ENCODE data around the gene C2CD4B. TPM values are rescaled to one million over a fixed set of nuclear protein-coding genes. Genes with fewer than 3 reads are reported as not detected.

C2CD4B gene
- total and polyA plus RNA-seq, 2 donors (not counting 1 experiment from before 2014, with no cell fraction given): not detected

DNA sequence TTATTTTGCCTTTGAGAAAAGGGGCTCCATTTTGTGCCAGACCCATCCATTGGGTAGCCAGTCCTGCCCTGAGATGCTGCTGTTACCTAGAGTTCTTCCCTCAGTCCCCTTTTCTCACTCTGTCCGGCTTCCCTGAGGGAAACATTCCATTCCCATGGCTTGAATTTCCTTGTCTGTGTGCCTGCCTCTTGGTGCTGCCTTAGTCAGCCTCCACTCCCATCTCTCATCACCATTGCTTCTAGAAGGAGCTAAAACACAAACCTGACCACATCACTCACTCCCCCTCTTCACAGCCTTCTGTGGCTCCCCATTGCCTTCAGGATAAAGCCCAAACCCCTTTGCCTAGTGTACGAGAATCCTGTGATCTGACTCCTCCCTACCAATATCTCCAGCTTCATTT, 25.2 kb upstream of the C2CD4B start:
- WGBS (ENCODE audit: insufficient coverage): 82% methylated on average over 2 of the region's 2 CpGs
- ChIA-PET CTCF (no interaction called here), POLR2A (no interaction called here)
- Mint-ChIP-seq H3K9me3 (ENCODE audit: insufficient read depth) (no peaks in the 10 kb centered on the region), H3K27me3 (peaks cover 23% of the 10 kb centered on the region), H3K4me1 (no peaks in the 10 kb centered on the region), H3K4me3 (no peak overlapping the region), H3K27ac (no peak overlapping the region)
- TF ChIP-seq EZH2 (IDR thresholded peaks at IDR 0.05; ENCODE audit: borderline replicate concordance, insufficient read depth, low read depth, low read length, poor library complexity, severe bottlenecking): no peak
- TF ChIP-seq, protein P1, sequence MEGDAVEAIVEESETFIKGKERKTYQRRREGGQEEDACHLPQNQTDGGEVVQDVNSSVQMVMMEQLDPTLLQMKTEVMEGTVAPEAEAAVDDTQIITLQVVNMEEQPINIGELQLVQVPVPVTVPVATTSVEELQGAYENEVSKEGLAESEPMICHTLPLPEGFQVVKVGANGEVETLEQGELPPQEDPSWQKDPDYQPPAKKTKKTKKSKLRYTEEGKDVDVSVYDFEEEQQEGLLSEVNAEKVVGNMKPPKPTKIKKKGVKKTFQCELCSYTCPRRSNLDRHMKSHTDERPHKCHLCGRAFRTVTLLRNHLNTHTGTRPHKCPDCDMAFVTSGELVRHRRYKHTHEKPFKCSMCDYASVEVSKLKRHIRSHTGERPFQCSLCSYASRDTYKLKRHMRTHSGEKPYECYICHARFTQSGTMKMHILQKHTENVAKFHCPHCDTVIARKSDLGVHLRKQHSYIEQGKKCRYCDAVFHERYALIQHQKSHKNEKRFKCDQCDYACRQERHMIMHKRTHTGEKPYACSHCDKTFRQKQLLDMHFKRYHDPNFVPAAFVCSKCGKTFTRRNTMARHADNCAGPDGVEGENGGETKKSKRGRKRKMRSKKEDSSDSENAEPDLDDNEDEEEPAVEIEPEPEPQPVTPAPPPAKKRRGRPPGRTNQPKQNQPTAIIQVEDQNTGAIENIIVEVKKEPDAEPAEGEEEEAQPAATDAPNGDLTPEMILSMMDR (IDR thresholded peaks at IDR 0.05): no peak
- Histone ChIP-seq H3K9ac (ENCODE audit: low read length) (no peak overlapping the region), H3K4me2 (replicated peaks; ENCODE audit: low read depth, low read length, poor library complexity, severe bottlenecking) (no peak overlapping the region), H3K27ac (ENCODE audit: low read length in 2 of 2) (no peak overlapping the region), H2AFZ (ENCODE audit: insufficient read depth, low read depth, low read length, poor library complexity, severe bottlenecking) (no peak overlapping the region), H3K4me3 (ENCODE audit: control extremely low read depth in 1 of 5, extremely low read depth in 1 of 5, insufficient read depth in 1 of 5, low read depth in 2 of 5, low read length in 4 of 5) (no peak overlapping the region), H4K20me1 (ENCODE audit: control insufficient read depth, insufficient read depth, low read length, poor library complexity, severe bottlenecking) (no peaks in the 10 kb centered on the region), H3K9me3 (ENCODE audit: control extremely low read depth in 1 of 3, control insufficient read depth in 2 of 3, insufficient read depth in 1 of 3, low read length in 2 of 3) (no peaks in the 10 kb centered on the region), H3K27me3 (replicated peaks in 1 of 4; ENCODE audit: control extremely low read depth in 1 of 4, control insufficient read depth in 3 of 4, insufficient read depth in 4 of 4, low read length in 3 of 4) (peaks cover 0 to 3% (median 0%) of the 10 kb centered on the region in 4 experiments), H3K4me1 (ENCODE audit: control insufficient read depth in 2 of 2, insufficient read depth in 2 of 2, low read length in 2 of 2) (no peaks in the 10 kb centered on the region), H3K79me2 (ENCODE audit: control insufficient read depth, insufficient read depth, low read length) (no peaks in the 10 kb centered on the region), H3K36me3 (replicated peaks in 1 of 2; ENCODE audit: control extremely low read depth in 1 of 2, control insufficient read depth in 1 of 2, extremely low read depth in 1 of 2, insufficient read depth in 2 of 2, low read length in 1 of 2) (no peaks in the 10 kb centered on the region)
- DNase-seq: no peak
- intact Hi-C loops (cut with micrococcal nuclease): no loop called here
- ATAC-seq (ENCODE audit: low read depth): no peak

DNA sequence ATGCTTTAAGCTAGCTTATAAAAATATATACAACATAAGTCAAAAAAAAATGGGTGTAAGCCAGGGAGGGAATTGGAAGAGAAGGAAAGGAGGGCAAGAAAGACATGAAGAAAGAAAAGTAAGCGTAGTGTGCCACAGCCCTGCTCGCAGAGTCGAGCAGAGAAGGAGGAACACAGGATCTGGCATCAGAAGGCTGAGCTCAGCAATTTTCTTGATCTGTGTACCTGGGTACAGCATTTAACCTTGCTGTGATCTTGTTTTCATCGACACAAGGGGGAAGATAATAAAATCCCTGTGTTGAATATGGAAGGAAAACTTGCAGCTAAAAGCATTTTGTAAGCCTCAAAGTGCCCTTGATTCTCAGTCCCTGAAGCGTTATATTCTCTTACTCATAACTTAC, 23.7 kb upstream of the C2CD4B start:
- H3K36me3 ChIP-seq (replicated peaks in 1 of 2; ENCODE audit: control extremely low read depth in 1 of 2, control insufficient read depth in 1 of 2, extremely low read depth in 1 of 2, insufficient read depth in 2 of 2, low read length in 1 of 2): no peaks in the 10 kb centered on the region
- H3K4me2 ChIP-seq (replicated peaks; ENCODE audit: low read depth, low read length, poor library complexity, severe bottlenecking): no peak overlapping the region
- DNase-seq: no peak
- Mint-ChIP-seq H3K4me1 (no peaks in the 10 kb centered on the region), H3K27ac (no peak overlapping the region), H3K9me3 (ENCODE audit: insufficient read depth) (no peaks in the 10 kb centered on the region), H3K27me3 (peaks cover 18% of the 10 kb centered on the region), H3K4me3 (no peak overlapping the region)
- H3K4me1 ChIP-seq (ENCODE audit: control insufficient read depth in 2 of 2, insufficient read depth in 2 of 2, low read length in 2 of 2): no peaks in the 10 kb centered on the region
- ChIA-PET POLR2A (no interaction called here), CTCF (no interaction called here)
- H4K20me1 ChIP-seq (ENCODE audit: control insufficient read depth, insufficient read depth, low read length, poor library complexity, severe bottlenecking): no peaks in the 10 kb centered on the region
- no peak overlapping the region for H3K9ac ChIP-seq (ENCODE audit: low read length)
- TF ChIP-seq, protein P1 (IDR thresholded peaks at IDR 0.05): no peak
- no peak for TF ChIP-seq EZH2 (IDR thresholded peaks at IDR 0.05; ENCODE audit: borderline replicate concordance, insufficient read depth, low read depth, low read length, poor library complexity, severe bottlenecking)
- no peak overlapping the region for H3K4me3 ChIP-seq (ENCODE audit: control extremely low read depth in 1 of 5, extremely low read depth in 1 of 5, insufficient read depth in 1 of 5, low read depth in 2 of 5, low read length in 4 of 5)
- H3K27me3 ChIP-seq (replicated peaks in 1 of 4; ENCODE audit: control extremely low read depth in 1 of 4, control insufficient read depth in 3 of 4, insufficient read depth in 4 of 4, low read length in 3 of 4): peaks cover 0 to 3% (median 0%) of the 10 kb centered on the region in 4 experiments
- intact Hi-C loops (cut with micrococcal nuclease): no loop called here
- no peak for ATAC-seq (ENCODE audit: low read depth)
- WGBS (ENCODE audit: insufficient coverage): 95% methylated on average over 4 of the region's 5 CpGs
- no peak overlapping the region for H3K27ac ChIP-seq (ENCODE audit: low read length in 2 of 2)
- H3K9me3 ChIP-seq (ENCODE audit: control extremely low read depth in 1 of 3, control insufficient read depth in 2 of 3, insufficient read depth in 1 of 3, low read length in 2 of 3): no peaks in the 10 kb centered on the region
- no peak overlapping the region for H2AFZ ChIP-seq (ENCODE audit: insufficient read depth, low read depth, low read length, poor library complexity, severe bottlenecking)
- H3K79me2 ChIP-seq (ENCODE audit: control insufficient read depth, insufficient read depth, low read length): no peaks in the 10 kb centered on the region
